GM23338 (cell line): ENCODE results near the gene ASAP2.

Source experiments
- CREB1 ChIP-seq: fragments of 250-450 bp; sonication (Bioruptor Pico); IDR thresholded peaks from 2 replicates; pipeline ENCODE4 v1.5.0; 2020; ENCODE audit warnings: low read depth, mild to moderate bottlenecking, moderate library complexity
- CTCF ChIP-seq, 2 experiments: fragments of 200-600 bp in 1 of 2; sonication (generic) in 1 of 2; conservative IDR thresholded peaks; 2 replicates each; pipeline versions ENCODE4 v1.5.1 to v1.6.1; 2016 to 2017; ENCODE audit warnings: antibody characterized with exemption in 2 of 2, low read depth in 2 of 2, mild to moderate bottlenecking in 2 of 2, moderate library complexity in 1 of 2
- EZH2 ChIP-seq: fragments of 200-600 bp; sonication (generic); IDR thresholded peaks from one replicate; pipeline ENCODE4 v1.8.0; 2017; ENCODE audit warnings: antibody characterized with exemption, mild to moderate bottlenecking, low read depth; ENCODE audit not compliant: unreplicated experiment
- EZH2phosphoT487 ChIP-seq: fragments of 200-600 bp; sonication (generic); IDR thresholded peaks from one replicate; pipeline ENCODE4 v1.8.1; 2018; ENCODE audit warnings: antibody characterized with exemption; ENCODE audit not compliant: unreplicated experiment
- JUNB ChIP-seq: IDR thresholded peaks from one replicate; pipeline ENCODE4 v1.6.1; 2016; ENCODE audit warnings: antibody characterized with exemption; ENCODE audit not compliant: unreplicated experiment
- REST ChIP-seq: IDR thresholded peaks from one replicate; pipeline ENCODE4 v1.6.1; 2018; ENCODE audit warnings: antibody characterized with exemption; ENCODE audit not compliant: unreplicated experiment

GRCh38 chr2:9256570-9257043 lies 50.0 kb downstream of the ASAP2 start:
- peak in 1 of 2 experiments; percentile 42; a peak in 2 of 4 replicates for TF ChIP-seq CTCF (conservative IDR thresholded peaks at IDR 0.05; ENCODE audit: low read depth in 2 of 2)
- TF ChIP-seq JUNB, result no peak
- no peak for TF ChIP-seq EZH2
- TF ChIP-seq REST, result no peak
- TF ChIP-seq CREB1 (CRISPR knock-in tag), result no peak
- TF ChIP-seq EZH2phosphoT487, result no peak
